ENCODE measurements around the gene ITIH5.
"Not testable (repeated sequence)": the region's sequence is repeated elsewhere in the genome, so short reads cannot be mapped to it uniquely, and the experiment has no call there.

Gene ITIH5

GRCh38 chr10:7689591-7689990 lies 22.8 kb upstream of the ITIH5 start:
- FAIRE-seq, result no peak
- DNase-seq (ENCODE audit: low spot score), result no peak

- FAIRE-seq, result peak; percentile 84
- DNase-seq (ENCODE audit: low spot score), result peak; percentile 81
These were observed 20.6 kb upstream of the ITIH5 start for GRCh38 chr10:7687228-7687907.

GRCh38 chr10:7686351-7687171 lies 19.8 kb upstream of the ITIH5 start:
- FAIRE-seq (no peak), DNase-seq (ENCODE audit: low spot score) (no peak)

GRCh38 chr10:7680078-7680477 lies 13.3 kb upstream of the ITIH5 start:
- not testable (repeated sequence) for DNase-seq (ENCODE audit: low spot score); FAIRE-seq

- FAIRE-seq, result no peak
- no peak for DNase-seq (ENCODE audit: low spot score)
These were observed 12.5 kb upstream of the ITIH5 start for GRCh38 chr10:7679256-7679655.

- no peak for FAIRE-seq
These were observed 5.8 kb upstream of the ITIH5 start for GRCh38 chr10:7672341-7673134.

GRCh38 chr10:7670157-7670556 lies 3.4 kb upstream of the ITIH5 start:
- DNase-seq (ENCODE audit: low spot score), result no peak
- FAIRE-seq, result no peak

More at GRCh38 chr10:7672341-7673134, 5.8 kb upstream of the ITIH5 start:
- no peak for DNase-seq (ENCODE audit: low spot score)

- DNase-seq (ENCODE audit: low spot score) (no peak), FAIRE-seq (no peak)
These were observed 736 bp upstream of the ITIH5 start for GRCh38 chr10:7667262-7668141.

- FAIRE-seq (no peak), DNase-seq (ENCODE audit: low spot score) (no peak)
These were observed 999 bp downstream of the ITIH5 start for GRCh38 chr10:7665767-7666166.

- FAIRE-seq (no peak), DNase-seq (ENCODE audit: low spot score) (no peak)
These were observed 2.1 kb downstream of the ITIH5 start for GRCh38 chr10:7664707-7665106.

GRCh38 chr10:7662522-7662921 lies 4.2 kb downstream of the ITIH5 start:
- DNase-seq (ENCODE audit: low spot score), result no peak
- no peak for FAIRE-seq

- FAIRE-seq, result no peak
- DNase-seq (ENCODE audit: low spot score), result no peak
These were observed 7.2 kb downstream of the ITIH5 start for GRCh38 chr10:7659560-7659959.

GRCh38 chr10:7657552-7657951 lies 9.2 kb downstream of the ITIH5 start:
- DNase-seq (ENCODE audit: low spot score), result no peak
- no peak for FAIRE-seq

- not testable (repeated sequence) for DNase-seq (ENCODE audit: low spot score); FAIRE-seq
These were observed 9.7 kb downstream of the ITIH5 start for GRCh38 chr10:7657079-7657478.

GRCh38 chr10:7651853-7652470 lies 14.8 kb downstream of the ITIH5 start:
- no peak for FAIRE-seq

GRCh38 chr10:7649673-7650300 lies 17.0 kb downstream of the ITIH5 start:
- DNase-seq (ENCODE audit: low spot score), result no peak
- peak; percentile 57 for FAIRE-seq

More at GRCh38 chr10:7651853-7652470, 14.8 kb downstream of the ITIH5 start:
- no peak for DNase-seq (ENCODE audit: low spot score)

GRCh38 chr10:7647062-7647664 lies 19.6 kb downstream of the ITIH5 start:
- DNase-seq (ENCODE audit: low spot score), result no peak
- no peak for FAIRE-seq

- no peak for FAIRE-seq
- DNase-seq (ENCODE audit: low spot score), result no peak
These were observed 24.2 kb downstream of the ITIH5 start for GRCh38 chr10:7642491-7643011.

- DNase-seq (ENCODE audit: low spot score) (no peak), FAIRE-seq (no peak)
These were observed 31.2 kb downstream of the ITIH5 start for GRCh38 chr10:7635408-7636125.
